ENCODE data around the gene IL2RA. TPM values are rescaled to one million over a fixed set of nuclear protein-coding genes. Genes with fewer than 3 reads are reported as not detected.

Gene IL2RA
- total RNA-seq, 1 donor from 2014 or later = not detected

DNA sequence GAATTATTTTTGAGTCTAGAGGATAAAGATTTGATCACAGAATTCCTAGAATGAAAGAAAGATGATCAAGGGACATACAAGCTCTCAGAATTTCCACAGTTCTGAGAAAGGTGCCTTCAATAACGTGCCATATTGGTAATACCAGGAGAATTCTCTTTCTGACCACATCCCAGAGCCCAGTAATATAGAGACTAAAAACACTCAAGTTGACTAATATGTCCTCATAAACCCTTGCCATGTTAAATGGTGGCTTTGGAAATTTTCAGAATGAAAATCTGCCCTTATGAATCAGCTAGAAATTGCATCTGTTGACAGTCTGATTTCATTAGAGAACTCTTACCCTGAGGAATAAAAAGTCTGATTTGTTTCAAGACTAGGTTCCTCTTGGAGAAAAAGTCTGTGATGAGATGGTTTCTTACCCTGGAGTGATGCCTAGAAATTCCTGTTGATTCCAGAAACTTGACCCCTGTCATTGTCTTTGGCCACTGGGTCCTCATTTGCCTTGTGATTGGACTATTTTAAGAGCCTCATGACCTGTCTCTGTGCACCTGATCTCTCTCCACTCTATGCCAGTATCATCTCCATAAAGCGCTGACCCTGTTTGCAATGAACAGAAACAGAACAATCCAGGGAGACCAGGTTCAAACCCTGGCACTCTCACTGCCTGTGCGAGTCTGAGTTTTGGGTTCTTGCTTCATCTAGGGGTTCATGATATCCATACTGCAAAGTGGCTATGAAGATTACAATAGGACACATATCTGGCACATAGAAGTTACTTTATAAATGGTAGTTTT is 3.3 kb downstream of the IL2RA start:
- TF ChIP-seq, protein P1, sequence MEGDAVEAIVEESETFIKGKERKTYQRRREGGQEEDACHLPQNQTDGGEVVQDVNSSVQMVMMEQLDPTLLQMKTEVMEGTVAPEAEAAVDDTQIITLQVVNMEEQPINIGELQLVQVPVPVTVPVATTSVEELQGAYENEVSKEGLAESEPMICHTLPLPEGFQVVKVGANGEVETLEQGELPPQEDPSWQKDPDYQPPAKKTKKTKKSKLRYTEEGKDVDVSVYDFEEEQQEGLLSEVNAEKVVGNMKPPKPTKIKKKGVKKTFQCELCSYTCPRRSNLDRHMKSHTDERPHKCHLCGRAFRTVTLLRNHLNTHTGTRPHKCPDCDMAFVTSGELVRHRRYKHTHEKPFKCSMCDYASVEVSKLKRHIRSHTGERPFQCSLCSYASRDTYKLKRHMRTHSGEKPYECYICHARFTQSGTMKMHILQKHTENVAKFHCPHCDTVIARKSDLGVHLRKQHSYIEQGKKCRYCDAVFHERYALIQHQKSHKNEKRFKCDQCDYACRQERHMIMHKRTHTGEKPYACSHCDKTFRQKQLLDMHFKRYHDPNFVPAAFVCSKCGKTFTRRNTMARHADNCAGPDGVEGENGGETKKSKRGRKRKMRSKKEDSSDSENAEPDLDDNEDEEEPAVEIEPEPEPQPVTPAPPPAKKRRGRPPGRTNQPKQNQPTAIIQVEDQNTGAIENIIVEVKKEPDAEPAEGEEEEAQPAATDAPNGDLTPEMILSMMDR (conservative IDR thresholded peaks at IDR 0.05) = no peak
- Mint-ChIP-seq H3K4me1 (no peaks in the 10 kb centered on the region), H3K4me3 (no peak overlapping the region), H3K9me3 (no peaks in the 10 kb centered on the region), H3K36me3 (ENCODE audit: low read depth) (no peaks in the 10 kb centered on the region), H3K27me3 (ENCODE audit: low read depth) (peaks cover 25% of the 10 kb centered on the region), H3K27ac (ENCODE audit: unreplicated experiment) (no peak overlapping the region)
- DNase-seq (ENCODE audit: low read depth, low spot score) = no peak

DNA sequence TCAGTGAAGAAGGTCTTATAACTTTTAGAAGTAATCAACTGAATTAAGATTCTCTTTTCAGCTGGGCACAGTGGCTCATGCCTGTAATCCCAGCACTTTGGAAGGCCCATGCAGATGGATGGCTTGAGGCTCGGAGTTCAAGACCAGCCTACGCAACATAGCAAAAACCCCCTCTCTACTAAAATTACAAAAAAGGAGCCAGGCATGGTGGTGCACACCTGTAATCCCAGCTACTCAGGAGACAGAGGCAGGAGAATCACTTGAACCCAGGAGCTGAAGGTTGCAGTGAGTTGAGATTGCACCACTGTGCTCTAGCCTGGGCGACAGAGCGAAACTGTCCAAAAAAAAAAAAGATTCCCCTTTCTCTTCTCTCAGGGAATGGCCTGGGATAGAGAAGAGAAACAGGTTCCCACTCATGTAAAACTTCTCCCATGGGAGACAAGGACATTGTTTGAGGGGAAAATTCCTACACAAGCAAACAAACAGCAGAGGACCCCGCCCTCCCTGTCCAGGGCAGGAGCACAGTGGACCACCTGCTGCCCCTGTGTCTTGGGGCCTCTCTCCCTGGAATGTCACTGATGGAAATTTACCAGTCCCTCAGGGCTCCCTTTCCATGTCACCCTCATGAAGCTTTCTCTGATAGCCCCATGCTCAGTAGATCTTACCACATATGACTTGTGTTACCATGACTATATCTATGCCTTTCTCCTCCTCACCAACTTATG is 5.6 kb downstream of the IL2RA start:
- Mint-ChIP-seq H3K4me3 (no peak overlapping the region), H3K27me3 (ENCODE audit: low read depth) (peaks cover 32% of the 10 kb centered on the region), H3K9me3 (no peaks in the 10 kb centered on the region), H3K4me1 (no peaks in the 10 kb centered on the region), H3K36me3 (ENCODE audit: low read depth) (no peaks in the 10 kb centered on the region), H3K27ac (ENCODE audit: unreplicated experiment) (no peak overlapping the region)
- no peak for DNase-seq (ENCODE audit: low read depth, low spot score)
- TF ChIP-seq, protein P1 (conservative IDR thresholded peaks at IDR 0.05) = no peak

DNA sequence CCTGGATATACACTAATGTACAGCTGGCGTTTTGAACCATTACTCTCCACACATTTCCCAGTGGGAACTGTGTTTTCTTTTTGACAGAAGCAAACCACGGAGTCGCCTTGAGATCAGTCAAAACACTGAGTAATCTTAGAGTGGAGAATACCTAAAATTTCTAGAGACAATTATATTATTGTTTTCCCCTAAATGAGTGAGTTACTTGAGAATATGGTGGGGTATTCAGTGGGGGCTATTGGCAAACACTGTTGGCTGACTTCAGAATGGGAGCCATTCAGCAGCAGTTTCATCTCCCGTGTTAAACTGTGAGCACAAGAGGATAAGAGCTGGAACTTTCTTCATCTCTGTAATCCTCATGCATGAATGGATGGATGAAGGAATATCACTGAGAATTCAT is 6.2 kb downstream of the IL2RA start:
- Mint-ChIP-seq H3K9me3 (no peaks in the 10 kb centered on the region), H3K27me3 (ENCODE audit: low read depth) (peaks cover 32% of the 10 kb centered on the region), H3K4me3 (no peak overlapping the region), H3K36me3 (ENCODE audit: low read depth) (no peaks in the 10 kb centered on the region), H3K27ac (ENCODE audit: unreplicated experiment) (no peak overlapping the region), H3K4me1 (no peaks in the 10 kb centered on the region)
- TF ChIP-seq, protein P1 (conservative IDR thresholded peaks at IDR 0.05) = no peak
- no peak for DNase-seq (ENCODE audit: low read depth, low spot score)

DNA sequence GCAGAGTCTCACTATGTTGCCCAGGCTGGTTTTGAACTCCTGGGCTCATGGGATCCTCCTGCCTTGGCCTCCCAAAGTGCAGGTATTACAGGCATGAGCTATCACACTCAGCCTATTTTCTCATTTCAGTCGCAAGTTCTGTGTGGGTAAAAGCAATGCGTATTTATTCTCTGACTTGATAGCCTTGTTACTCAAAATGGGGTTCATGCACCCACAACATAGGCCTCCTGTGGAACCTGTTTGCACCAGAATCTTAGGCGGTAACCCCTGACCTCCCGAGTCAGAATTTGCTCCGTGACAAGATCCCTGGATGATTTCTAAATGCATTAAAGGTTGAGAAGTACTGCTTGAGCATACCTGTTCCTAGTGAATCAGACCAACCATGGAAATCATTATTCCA is 7.3 kb downstream of the IL2RA start:
- Mint-ChIP-seq H3K36me3 (ENCODE audit: low read depth) (no peaks in the 10 kb centered on the region), H3K4me3 (no peak overlapping the region), H3K27ac (ENCODE audit: unreplicated experiment) (no peak overlapping the region), H3K4me1 (no peaks in the 10 kb centered on the region), H3K9me3 (no peaks in the 10 kb centered on the region), H3K27me3 (ENCODE audit: low read depth) (peaks cover 33% of the 10 kb centered on the region)
- TF ChIP-seq, protein P1 (conservative IDR thresholded peaks at IDR 0.05) = no peak
- no peak for DNase-seq (ENCODE audit: low read depth, low spot score)

DNA sequence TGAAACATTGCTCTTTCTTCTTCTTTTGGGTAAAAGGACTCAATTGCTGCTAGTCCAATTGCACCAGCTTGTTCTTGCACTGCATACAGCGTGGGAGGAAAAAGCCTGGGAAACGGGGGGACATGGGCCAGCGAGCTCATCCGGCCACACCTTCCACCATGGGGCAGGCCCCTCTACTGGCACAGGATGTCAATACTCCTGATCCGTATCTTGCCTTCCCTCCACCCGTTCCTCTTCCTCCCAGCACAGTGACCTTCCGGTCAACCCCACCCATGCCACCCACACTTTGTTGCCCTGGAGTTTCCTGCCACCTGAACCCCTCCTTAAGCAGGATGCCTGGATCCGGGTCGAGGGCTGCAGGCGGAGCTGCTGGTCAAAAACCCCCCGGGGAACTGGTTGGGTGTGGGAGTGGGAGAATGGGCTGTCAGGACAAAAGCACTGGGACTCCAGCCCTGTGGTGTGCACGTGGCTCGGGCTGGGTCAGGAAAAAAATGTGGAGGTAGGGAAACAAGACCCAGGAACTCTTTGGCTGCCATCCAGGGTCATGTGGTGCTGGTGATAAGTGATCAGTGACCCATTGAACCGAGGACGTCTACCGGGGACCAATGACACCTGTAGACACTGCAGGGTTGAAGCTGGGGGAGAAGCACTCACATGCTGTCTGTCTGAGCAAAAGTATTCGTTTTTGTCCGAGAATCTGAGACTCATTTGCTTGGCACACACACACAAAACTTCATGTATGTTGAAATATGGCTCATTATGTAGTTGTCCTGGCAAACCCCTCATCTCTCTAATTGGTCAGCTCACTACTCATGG is 8.1 kb downstream of the IL2RA start:
- no peaks in the 10 kb centered on the region for H3K36me3 Mint-ChIP-seq (ENCODE audit: low read depth)
- H3K27me3 Mint-ChIP-seq (ENCODE audit: low read depth) = peaks cover 33% of the 10 kb centered on the region
- H3K4me1 Mint-ChIP-seq = no peaks in the 10 kb centered on the region
- TF ChIP-seq, protein P1 (conservative IDR thresholded peaks at IDR 0.05) = no peak
- no peak overlapping the region for H3K27ac Mint-ChIP-seq (ENCODE audit: unreplicated experiment)
- no peaks in the 10 kb centered on the region for H3K9me3 Mint-ChIP-seq
- DNase-seq (ENCODE audit: low read depth, low spot score) = no peak
- no peak overlapping the region for H3K4me3 Mint-ChIP-seq
